GM20431 (cell line): Measurements from ENCODE around the gene TEX38.
"Not testable (repeated sequence)": the region's sequence is repeated elsewhere in the genome, so short reads cannot be mapped to it uniquely, and the experiment has no call there.

Experiments
- in situ Hi-C: fragments of 300-500 bp; cut with MseI, MboI; formaldehyde crosslinking; loops from one replicate; pipeline ENCODE4 v1.15.0; 2020; ENCODE audit warnings: low sequenced_read_pairs; ENCODE audit not compliant: unreplicated experiment

Gene TEX38

DNA sequence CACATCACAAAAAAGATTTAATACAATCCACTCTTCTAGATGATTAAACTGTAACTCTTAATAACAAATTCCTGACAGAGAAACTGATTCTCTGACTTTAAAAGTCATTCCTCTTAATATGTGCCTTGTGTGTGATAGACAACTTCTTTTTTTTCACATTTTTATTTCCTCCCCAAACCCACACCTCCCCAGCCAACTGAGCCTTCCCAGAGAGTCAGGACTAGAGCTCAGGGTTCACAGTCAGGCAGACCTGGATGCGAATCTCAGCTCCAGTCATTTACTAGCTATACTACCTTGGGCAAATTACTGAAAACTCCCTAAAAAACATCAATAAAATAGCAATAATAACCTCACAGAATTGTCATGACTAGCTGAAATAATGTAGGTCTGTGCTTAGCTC, 17.6 kb upstream of the TEX38 start:
- in situ Hi-C loops, result no loop called here

GRCh38 chr1:46654698-46655097, 17.0 kb upstream of the TEX38 start:
- in situ Hi-C loops, result not testable (repeated sequence)

DNA sequence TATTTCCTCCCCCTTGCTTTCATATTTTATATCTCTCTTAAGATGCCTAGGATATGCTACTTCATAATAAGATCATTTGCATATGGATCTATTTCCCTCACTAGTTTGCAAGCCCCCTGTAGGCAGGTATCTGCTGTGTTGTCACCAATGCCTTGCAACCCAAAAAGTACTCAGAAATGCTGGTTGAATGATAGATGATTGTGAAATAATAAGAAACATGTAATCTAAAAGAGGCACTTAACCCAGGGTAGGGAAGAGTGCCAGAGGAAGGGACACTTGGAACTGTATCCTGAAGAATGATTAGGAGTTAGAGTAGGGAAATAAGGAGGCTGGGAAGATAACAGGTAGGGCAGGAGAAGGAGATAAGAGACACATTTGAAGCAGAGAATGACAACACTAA, 15.8 kb upstream of the TEX38 start:
- in situ Hi-C loops, result no loop called here

- in situ Hi-C loops, result no loop called here
These were observed 15.0 kb upstream of the TEX38 start for GRCh38 chr1:46656643-46657042.

DNA sequence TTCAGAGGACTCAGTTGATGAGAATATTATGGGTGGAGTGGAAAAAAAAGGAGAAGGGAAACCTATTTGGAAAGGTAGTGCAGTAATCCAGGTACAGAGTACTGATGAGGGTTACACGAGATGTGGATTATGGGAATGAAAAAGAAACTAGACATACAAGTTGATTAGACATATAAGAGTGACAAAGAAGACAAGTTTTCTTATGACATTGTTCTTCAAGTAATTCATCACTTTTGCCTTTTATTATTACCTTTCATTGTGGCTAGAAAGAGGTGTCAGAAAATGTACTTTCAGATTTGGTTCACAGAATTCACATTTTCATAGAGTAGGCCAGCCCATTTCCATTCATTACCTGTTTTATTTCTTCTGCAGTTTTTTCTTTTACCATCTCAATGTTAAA, 13.9 kb upstream of the TEX38 start:
- in situ Hi-C loops, result no loop called here

DNA sequence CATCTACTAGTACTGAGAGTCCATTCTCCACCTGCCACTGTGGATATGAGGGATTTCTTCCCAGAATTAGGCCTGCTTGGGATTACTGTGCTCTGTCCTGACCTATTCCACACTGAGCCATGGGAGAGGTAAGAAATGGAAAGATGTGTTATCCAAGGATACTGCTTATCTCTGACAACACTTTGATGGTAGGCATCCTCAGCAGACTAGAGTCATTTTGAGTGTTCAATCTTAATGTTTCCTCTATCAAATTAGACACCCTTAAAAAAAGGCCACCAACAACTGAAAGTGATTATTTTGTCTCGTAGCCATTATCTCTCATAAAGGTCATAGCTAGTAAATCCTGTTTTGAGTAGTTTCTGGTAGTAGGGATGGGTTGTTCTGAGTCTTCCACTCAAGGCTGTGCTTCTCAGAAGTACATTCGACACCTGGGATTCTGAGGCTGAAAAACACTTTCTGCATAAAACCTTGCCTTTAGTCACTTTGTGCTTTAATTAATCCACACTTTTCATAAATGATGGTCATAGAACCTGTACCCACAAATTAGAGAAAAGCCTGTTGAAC, 12.3 kb upstream of the TEX38 start:
- in situ Hi-C loops, result no loop called here

GRCh38 chr1:46660116-46660515, 11.5 kb upstream of the TEX38 start:
- in situ Hi-C loops, result not testable (repeated sequence)

GRCh38 chr1:46662919-46663318, 8.7 kb upstream of the TEX38 start:
- in situ Hi-C loops, result not testable (repeated sequence)

GRCh38 chr1:46665983-46666382, 5.7 kb upstream of the TEX38 start:
- in situ Hi-C loops, result no loop called here

DNA sequence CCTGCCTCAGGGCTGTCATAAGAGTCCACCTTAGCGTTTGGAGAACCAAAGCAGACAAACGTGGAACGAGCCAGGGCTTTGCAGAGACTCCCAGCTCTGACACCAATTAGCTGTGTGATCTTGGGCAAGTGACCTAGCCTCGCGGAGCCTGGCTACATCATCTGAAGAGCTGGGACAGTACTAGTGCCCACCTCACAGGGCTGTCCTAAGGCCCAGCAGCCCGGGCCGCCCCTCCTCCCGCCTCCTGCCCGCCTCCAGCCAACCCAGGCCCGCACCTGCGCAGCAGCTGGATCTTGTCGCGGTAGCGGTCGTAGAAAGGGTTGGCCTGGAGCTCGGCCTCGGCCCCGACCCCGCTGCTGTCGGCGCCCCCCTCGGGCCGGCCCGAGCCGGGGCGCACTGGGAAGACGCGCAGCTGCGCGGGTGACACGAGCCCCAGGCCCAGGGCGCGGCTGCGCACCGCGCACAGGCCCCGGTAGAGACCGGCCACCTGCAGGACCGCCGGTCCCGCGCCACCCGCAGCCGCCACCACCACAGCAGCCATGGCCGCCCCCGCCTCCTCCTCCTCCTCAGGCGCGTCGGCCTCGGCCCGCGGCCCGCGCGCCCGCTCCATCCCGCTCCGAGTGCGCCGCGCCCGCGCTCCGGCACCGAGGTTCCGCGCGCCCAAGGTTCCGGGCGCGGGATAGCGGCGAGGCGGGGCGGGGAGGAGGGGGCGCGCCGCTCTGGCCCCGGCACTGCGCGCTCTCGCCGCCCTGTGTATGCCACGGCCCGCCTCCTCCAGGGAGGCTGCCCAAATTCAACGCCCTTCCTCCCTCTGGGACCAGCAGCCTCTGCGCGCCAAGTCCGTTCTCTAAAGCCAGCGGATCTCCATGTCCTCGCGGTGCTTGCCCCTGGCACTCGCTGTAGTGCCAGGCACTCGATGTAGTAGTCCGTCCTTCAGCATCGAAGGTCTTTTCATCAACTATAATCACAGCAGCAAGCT, 3.6 kb upstream of the TEX38 start, which contains the start of gene ATPAF1:
TSS of gene ATPAF1 (minus strand) at position 583 of the 979 bp plus-strand sequence. CDS start at position 541, 42 bp downstream.
- in situ Hi-C loops, result no loop called here

DNA sequence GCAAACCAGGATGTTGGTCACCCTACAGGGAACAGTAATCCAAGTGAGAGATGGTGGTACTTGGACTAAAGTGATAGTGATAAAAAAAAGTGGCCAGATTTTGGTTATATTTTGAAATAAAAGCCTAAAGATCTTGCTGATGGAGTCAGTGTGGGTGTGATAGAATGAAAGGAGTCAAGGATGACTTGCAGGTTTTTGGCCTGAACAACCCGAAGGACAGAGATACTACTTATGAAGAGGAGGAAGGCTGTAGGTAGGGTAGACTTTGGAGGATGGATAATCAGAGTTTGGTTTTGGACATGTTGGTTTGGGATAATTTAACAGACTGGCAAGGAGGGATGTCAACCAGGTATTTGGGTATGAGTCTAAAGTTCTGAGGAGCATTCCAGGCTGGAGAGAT, 1.5 kb upstream of the TEX38 start:
- in situ Hi-C loops, result no loop called here

DNA sequence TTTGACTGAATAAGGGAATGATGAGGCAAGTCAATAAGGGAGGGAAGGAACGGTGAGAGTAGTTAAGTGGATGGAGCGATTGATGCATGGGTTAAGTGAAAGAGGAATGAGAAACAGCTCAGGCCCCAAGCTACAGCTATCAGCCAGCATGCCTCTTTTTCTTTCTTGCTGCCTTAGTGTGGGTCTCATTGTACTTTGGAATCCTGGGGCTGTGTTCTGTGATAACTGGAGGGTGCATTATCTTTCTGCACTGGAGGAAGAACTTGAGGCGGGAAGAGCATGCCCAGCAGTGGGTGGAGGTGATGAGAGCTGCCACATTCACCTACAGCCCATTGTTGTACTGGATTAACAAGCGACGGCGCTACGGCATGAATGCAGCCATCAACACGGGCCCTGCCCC, 1.0 kb downstream of the TEX38 start:
- in situ Hi-C loops, result no loop called here

DNA sequence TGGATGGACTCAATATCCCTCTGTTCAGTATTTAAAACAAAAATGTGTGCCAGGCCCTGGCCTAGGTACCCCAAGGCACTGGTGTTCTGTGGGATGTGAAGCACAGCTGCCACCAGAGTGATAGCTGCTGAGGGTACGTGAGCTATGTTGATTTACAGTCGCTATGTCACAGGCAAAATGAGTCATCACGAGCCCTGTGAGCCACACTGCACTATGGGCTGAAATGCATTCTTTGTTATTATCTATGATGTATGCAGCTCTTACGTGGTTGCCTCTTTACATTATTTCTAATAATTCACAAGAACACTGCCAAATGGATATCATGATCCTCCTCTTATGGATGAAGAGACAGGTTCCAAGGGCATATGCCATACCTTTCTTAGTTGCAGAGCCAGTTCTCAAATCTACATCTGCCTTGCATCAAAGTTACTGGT, 2.1 kb downstream of the TEX38 start:
- in situ Hi-C loops, result no loop called here

DNA sequence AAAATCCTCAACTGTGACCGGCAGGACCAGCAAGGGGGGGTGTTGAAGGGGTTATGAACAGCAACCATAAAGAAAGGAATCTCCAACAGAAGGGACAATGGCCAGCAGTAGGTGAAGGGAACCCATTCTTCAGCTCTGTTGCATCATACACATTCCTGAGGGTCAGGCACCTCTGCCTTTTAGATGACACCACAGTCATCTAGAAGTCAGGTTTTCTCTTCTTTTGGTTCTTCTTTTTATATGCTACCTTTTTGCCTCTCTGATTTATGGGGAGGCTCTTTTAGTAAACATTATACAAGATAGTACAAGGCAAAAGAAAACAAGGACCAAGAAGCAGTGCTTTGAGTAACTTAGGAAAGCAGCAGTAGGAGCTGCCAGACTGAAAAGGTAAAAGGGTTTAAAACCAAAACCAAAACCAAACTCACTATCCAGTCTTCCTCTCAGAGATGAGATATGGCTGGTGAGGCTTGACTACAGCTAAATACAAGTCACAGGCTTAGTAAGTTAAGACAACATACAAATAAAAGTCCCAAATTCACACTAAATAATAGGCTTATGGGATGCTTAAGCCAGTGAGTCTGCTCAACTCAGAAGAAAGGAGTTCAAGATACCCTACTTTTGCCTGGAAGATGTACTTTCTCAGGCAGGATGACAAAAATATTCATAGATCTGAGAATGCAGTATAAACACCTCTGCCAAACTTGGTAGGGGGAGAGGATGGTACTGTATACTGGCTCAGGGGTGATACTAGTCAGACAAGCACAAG, 4.1 kb downstream of the TEX38 start:
- in situ Hi-C loops, result no loop called here

- in situ Hi-C loops, result no loop called here
These were observed 4.9 kb downstream of the TEX38 start for GRCh38 chr1:46676531-46676930.

DNA sequence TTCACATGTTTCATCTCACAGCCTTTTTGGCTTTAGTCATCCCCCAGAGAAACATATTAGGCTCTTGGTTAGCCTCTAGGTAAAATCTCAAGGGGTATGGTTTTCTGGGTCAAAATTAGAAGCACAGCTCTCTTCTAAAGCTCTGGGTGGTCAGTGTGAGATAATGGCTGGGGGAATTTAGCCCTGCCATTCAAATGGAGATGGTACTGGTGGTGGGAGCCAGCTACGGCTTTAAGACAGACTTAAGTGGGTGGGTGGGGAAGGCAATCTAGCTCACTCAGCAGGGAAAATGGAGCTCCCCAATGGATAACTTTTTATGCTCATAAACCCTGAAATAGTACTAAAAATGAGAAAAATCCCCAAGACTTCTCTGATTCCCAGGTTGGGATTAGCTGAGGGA, 5.7 kb downstream of the TEX38 start:
- in situ Hi-C loops, result no loop called here

- in situ Hi-C loops, result no loop called here
These were observed 8.3 kb downstream of the TEX38 start for GRCh38 chr1:46679789-46680573.

GRCh38 chr1:46681333-46682034, 9.8 kb downstream of the TEX38 start:
- in situ Hi-C loops, result no loop called here

GRCh38 chr1:46682064-46682463, 10.4 kb downstream of the TEX38 start:
- in situ Hi-C loops, result no loop called here
